Measurements from ENCODE around the gene TEPSIN. TPM values are rescaled to one million over a fixed set of nuclear protein-coding genes. Genes with fewer than 3 reads are reported as not detected.

Gene TEPSIN
- total RNA-seq, 1 donor from 2014 or later, result 117 TPM

DNA sequence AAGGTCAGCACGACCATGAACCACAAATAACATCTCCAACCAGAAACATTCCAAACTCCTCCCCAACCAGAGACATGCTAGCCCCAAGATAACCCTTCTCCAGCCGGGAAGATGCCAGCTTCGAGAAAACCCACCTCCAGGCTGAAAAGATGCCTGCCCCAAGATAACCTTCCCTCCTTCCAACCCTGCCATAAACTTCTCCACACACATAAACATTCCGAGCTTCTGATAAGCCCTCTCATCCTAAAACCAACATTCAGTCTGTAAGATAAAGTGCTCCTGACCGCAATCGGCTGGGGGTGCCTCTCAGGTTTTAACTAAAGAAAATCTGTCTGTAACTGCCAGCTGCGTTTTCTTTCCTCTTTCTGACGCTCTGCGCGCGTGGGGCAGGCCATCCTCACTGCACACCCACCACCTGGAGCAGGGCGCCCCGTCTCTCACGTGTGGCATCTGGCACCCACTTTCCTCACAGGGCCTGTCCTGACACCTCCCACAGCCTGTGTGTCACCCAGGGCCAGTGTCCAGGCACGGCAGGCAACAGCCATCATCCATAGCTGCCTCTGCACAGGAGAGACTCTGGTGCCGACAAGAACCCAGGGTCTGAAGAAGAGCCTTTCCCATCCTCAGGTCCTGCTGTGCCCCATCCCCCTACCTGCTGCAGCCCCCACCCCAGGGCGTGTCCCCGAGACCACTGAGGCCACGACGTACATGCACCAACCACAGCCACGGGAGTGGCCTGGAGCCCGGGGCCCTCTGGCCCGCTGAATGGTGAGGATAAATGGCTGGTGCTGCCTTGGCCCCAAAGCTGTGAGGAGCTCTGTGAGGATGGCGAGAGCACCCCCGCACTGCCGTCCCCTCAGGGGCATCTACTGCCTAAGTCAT is 3.7 kb downstream of the TEPSIN start:
- intact Hi-C loops (cut with DNase I), result no loop called here
- H3K27ac ChIP-seq, result no peak overlapping the region
- peaks cover 27 to 35% of the 10 kb centered on the region in 2 donors for H3K36me3 ChIP-seq

DNA sequence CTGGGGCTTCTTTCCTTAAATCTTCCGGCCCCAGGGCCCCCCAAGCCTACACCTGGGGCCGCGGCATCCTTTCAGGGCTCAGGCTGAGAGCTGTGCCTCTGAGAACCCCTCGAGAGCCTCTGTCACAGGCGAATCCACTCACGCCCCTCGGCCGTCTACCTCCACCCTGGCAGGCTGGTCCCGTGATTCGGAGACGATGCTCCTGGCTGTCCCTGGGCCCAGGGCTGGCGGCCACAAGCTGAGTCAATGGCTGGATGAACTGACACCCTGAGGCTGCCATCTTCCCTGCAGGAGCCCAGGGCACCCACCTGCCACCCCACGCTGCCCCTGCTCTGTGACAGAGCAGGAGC is 4.4 kb downstream of the TEPSIN start:
- peaks cover 0 to 14% of the 10 kb centered on the region in 2 donors for H3K4me1 ChIP-seq
- intact Hi-C loops (cut with DNase I), result no loop called here
- no peak overlapping the region for H3K27ac ChIP-seq
- no peak for DNase-seq (ENCODE audit: low spot score in 2 of 2)
- peaks cover 34 to 42% of the 10 kb centered on the region in 2 donors for H3K36me3 ChIP-seq
- H3K4me3 ChIP-seq, result no peak overlapping the region
- TF ChIP-seq, protein P1, sequence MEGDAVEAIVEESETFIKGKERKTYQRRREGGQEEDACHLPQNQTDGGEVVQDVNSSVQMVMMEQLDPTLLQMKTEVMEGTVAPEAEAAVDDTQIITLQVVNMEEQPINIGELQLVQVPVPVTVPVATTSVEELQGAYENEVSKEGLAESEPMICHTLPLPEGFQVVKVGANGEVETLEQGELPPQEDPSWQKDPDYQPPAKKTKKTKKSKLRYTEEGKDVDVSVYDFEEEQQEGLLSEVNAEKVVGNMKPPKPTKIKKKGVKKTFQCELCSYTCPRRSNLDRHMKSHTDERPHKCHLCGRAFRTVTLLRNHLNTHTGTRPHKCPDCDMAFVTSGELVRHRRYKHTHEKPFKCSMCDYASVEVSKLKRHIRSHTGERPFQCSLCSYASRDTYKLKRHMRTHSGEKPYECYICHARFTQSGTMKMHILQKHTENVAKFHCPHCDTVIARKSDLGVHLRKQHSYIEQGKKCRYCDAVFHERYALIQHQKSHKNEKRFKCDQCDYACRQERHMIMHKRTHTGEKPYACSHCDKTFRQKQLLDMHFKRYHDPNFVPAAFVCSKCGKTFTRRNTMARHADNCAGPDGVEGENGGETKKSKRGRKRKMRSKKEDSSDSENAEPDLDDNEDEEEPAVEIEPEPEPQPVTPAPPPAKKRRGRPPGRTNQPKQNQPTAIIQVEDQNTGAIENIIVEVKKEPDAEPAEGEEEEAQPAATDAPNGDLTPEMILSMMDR (IDR thresholded peaks at IDR 0.05), result no peak
- H3K27me3 ChIP-seq, result no peaks in the 10 kb centered on the region
- H3K9me3 ChIP-seq, result no peaks in the 10 kb centered on the region

More for the DNA sequence above, 3.7 kb downstream of the TEPSIN start:
- H3K9me3 ChIP-seq, result no peaks in the 10 kb centered on the region
- H3K4me3 ChIP-seq, result no peak overlapping the region
- TF ChIP-seq, protein P1 (IDR thresholded peaks at IDR 0.05), result no peak
- H3K27me3 ChIP-seq, result no peaks in the 10 kb centered on the region
- DNase-seq (ENCODE audit: low spot score in 2 of 2), result no peak
- peaks cover 5 to 20% of the 10 kb centered on the region in 2 donors for H3K4me1 ChIP-seq

DNA sequence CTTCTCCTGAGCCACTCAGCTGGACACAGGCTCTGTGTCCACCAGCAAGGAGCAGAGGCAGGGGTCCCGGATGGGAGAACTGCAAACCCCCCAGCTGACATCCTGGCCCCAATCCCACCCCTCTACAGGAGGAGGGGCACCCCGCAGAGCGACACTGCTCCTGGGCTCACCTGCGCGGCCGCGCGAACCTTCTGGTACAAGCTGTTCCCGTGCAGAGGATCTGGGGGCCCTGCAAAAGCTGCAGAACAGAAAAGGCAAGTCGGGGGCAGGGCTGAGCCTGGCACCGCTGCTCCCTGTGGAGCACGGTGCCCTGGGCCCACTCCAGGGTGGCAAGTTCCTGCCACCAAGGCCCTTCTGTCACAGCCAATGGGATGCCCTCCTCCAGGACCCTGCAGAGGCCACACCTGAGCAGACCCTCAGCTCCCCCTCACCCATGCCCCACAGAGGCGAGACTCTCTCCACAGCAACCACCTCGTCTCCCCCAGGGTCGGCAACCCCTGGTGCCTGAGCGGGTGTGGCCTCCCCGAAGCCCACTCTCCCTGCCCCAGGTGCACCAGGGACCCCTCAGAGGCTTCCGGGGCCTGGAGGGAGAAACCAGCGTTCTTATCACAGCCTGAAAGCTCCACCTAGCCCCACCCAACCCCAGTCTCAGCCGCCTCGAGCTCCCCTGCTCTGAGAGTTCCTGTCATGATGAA is 4.9 kb downstream of the TEPSIN start:
- Histone ChIP-seq H3K4me3 (no peak overlapping the region), H3K27ac (no peak overlapping the region), H3K27me3 (no peaks in the 10 kb centered on the region), H3K36me3 (peaks cover 39 to 46% of the 10 kb centered on the region in 2 donors), H3K9me3 (no peaks in the 10 kb centered on the region), H3K4me1 (peaks cover 0 to 14% of the 10 kb centered on the region in 2 donors)
- intact Hi-C loops (cut with DNase I), result no loop called here
- TF ChIP-seq, protein P1 (IDR thresholded peaks at IDR 0.05), result no peak
- DNase-seq (ENCODE audit: low spot score in 2 of 2), result no peak

DNA sequence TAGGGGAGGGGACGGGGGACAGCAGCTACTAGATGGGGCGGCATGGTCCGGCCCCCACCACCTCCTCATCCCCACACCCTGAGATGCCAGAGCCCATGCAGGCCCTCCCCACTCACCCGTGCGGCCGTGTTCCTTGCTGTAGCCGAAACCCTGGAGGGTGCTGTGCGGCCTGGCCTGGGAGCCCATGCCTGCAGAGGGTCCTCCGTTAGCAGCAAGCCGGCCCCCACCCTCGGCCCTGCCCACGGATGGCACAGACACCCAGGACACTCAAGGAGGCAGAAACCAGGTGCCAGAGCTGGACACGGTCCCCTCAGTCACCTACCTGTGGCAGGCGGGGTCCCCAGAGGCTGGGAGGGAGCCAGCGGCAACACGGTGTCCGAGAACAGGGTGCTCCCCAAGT is 5.5 kb downstream of the TEPSIN start:
- DNase-seq (ENCODE audit: low spot score in 2 of 2), result no peak
- TF ChIP-seq, protein P1 (IDR thresholded peaks at IDR 0.05), result no peak
- no peak overlapping the region for H3K27ac ChIP-seq
- peaks cover 0 to 14% of the 10 kb centered on the region in 2 donors for H3K4me1 ChIP-seq
- no peaks in the 10 kb centered on the region for H3K27me3 ChIP-seq
- no peak overlapping the region for H3K4me3 ChIP-seq
- H3K36me3 ChIP-seq, result peaks cover 39 to 49% of the 10 kb centered on the region in 2 donors
- intact Hi-C loops (cut with DNase I), result no loop called here
- no peaks in the 10 kb centered on the region for H3K9me3 ChIP-seq

DNA sequence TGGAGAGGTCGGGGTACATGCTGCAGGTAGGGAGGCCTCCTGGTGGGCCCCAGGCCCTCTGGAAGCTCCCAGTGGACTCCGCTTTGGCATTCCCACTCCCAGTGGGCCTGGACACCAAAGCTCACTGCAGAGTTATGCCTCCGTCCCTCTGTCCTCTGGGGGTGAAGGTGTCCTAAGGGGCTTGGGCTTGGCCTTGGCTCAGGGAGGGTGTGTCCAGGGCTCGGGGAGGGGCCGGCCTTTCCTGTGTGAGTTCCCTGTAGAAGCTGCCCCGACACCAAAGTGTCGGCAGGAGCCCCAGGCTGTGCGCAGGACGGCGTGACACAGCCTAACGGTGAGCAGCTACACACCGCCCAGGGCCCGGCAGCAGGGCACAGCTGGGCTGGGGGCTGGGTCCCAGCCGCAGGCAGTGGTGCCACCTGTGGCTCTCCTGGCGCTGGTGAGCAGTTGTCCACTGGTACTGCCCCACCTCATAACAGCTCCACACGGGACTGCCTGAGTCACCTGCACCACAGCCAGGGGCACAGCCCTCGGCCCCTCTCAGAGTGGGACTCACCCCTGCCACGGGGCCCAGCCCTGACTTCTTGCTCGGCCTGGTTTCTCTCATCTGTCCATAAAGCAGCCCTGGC is 6.1 kb downstream of the TEPSIN start:
- H3K27ac ChIP-seq, result no peak overlapping the region
- H3K36me3 ChIP-seq, result peaks cover 39 to 49% of the 10 kb centered on the region in 2 donors
- intact Hi-C loops (cut with DNase I), result no loop called here
- no peak for DNase-seq (ENCODE audit: low spot score in 2 of 2)
- TF ChIP-seq, protein P1 (IDR thresholded peaks at IDR 0.05), result no peak
- peaks cover 0 to 11% of the 10 kb centered on the region in 2 donors for H3K4me1 ChIP-seq
- H3K4me3 ChIP-seq, result no peak overlapping the region
- H3K9me3 ChIP-seq, result no peaks in the 10 kb centered on the region
- H3K27me3 ChIP-seq, result no peaks in the 10 kb centered on the region
